ENCODE data around the gene ADM5. TPM values are rescaled to one million over a fixed set of nuclear protein-coding genes. Genes with fewer than 3 reads are reported as not detected.

ADM5 gene
- total RNA-seq, 1 donor from 2014 or later: 1.5 TPM

GRCh38 chr19:49677901-49678674, 11.3 kb upstream of the ADM5 start:
- peak overlapping the region; percentile 80 for H3K4me3 Mint-ChIP-seq (ENCODE audit: unreplicated experiment)
- DNase-seq (ENCODE audit: extremely low spot score, unreplicated experiment): peak; percentile 91

GRCh38 chr19:49678985-49679770, 10.2 kb upstream of the ADM5 start:
- Mint-ChIP-seq H3K4me3 (ENCODE audit: unreplicated experiment) (no peak overlapping the region), H3K9me3 (ENCODE audit: unreplicated experiment) (no peaks in the 10 kb centered on the region), H3K27ac (ENCODE audit: unreplicated experiment) (peak overlapping the region; percentile 83), H3K27me3 (ENCODE audit: unreplicated experiment) (no peaks in the 10 kb centered on the region), H3K36me3 (ENCODE audit: unreplicated experiment) (peaks cover 4% of the 10 kb centered on the region), H3K4me1 (ENCODE audit: unreplicated experiment) (peaks cover 31% of the 10 kb centered on the region)
- TF ChIP-seq CTCF (IDR thresholded peaks at IDR 0.05): no peak
- no peak for DNase-seq (ENCODE audit: extremely low spot score, unreplicated experiment)

More at GRCh38 chr19:49677901-49678674, 11.3 kb upstream of the ADM5 start:
- Mint-ChIP-seq H3K4me1 (ENCODE audit: unreplicated experiment) (peaks cover 31% of the 10 kb centered on the region), H3K36me3 (ENCODE audit: unreplicated experiment) (peaks cover 3% of the 10 kb centered on the region), H3K9me3 (ENCODE audit: unreplicated experiment) (no peaks in the 10 kb centered on the region), H3K27ac (ENCODE audit: unreplicated experiment) (peak overlapping the region; percentile 83), H3K27me3 (ENCODE audit: unreplicated experiment) (no peaks in the 10 kb centered on the region)
- TF ChIP-seq CTCF (IDR thresholded peaks at IDR 0.05): peak; percentile 71

GRCh38 chr19:49679771-49680413, 9.5 kb upstream of the ADM5 start:
- TF ChIP-seq CTCF (IDR thresholded peaks at IDR 0.05): no peak
- Mint-ChIP-seq H3K9me3 (ENCODE audit: unreplicated experiment) (no peaks in the 10 kb centered on the region), H3K4me1 (ENCODE audit: unreplicated experiment) (peaks cover 31% of the 10 kb centered on the region), H3K27me3 (ENCODE audit: unreplicated experiment) (no peaks in the 10 kb centered on the region), H3K4me3 (ENCODE audit: unreplicated experiment) (no peak overlapping the region), H3K36me3 (ENCODE audit: unreplicated experiment) (peaks cover 6% of the 10 kb centered on the region), H3K27ac (ENCODE audit: unreplicated experiment) (peak overlapping the region; percentile 47)
- DNase-seq (ENCODE audit: extremely low spot score, unreplicated experiment): no peak

GRCh38 chr19:49680421-49681351, 8.7 kb upstream of the ADM5 start:
- Mint-ChIP-seq H3K27me3 (ENCODE audit: unreplicated experiment) (no peaks in the 10 kb centered on the region), H3K9me3 (ENCODE audit: unreplicated experiment) (no peaks in the 10 kb centered on the region), H3K27ac (ENCODE audit: unreplicated experiment) (peak overlapping the region; percentile 47), H3K4me1 (ENCODE audit: unreplicated experiment) (peaks cover 31% of the 10 kb centered on the region), H3K36me3 (ENCODE audit: unreplicated experiment) (peaks cover 13% of the 10 kb centered on the region), H3K4me3 (ENCODE audit: unreplicated experiment) (peak overlapping the region; percentile 18)
- TF ChIP-seq CTCF (IDR thresholded peaks at IDR 0.05): peak; percentile 100
- DNase-seq (ENCODE audit: extremely low spot score, unreplicated experiment): peak; percentile 98

Measured in osteocyte (in vitro differentiated cells).